GM12891 (cell line): Measurements from ENCODE around the gene HLA-DRA.
A peak's percentile ranks its signal among the peaks of the same experiment; 100 is the strongest.

ENCODE experiments used
- POLR2A ChIP-seq: IDR thresholded peaks from 2 replicates; pipeline ENCODE4 v1.6.1; 2011; ENCODE audit warnings: low read depth, low read length, control low read depth
- POLR2AphosphoS5 ChIP-seq: IDR thresholded peaks from 2 replicates; pipeline ENCODE4 v1.6.1; 2011; ENCODE audit warnings: low read depth, low read length, control low read depth
- SPI1 ChIP-seq: IDR thresholded peaks from 2 replicates; pipeline ENCODE4 v1.6.1; 2011; ENCODE audit warnings: low read depth, low read length, control low read depth

DNA sequence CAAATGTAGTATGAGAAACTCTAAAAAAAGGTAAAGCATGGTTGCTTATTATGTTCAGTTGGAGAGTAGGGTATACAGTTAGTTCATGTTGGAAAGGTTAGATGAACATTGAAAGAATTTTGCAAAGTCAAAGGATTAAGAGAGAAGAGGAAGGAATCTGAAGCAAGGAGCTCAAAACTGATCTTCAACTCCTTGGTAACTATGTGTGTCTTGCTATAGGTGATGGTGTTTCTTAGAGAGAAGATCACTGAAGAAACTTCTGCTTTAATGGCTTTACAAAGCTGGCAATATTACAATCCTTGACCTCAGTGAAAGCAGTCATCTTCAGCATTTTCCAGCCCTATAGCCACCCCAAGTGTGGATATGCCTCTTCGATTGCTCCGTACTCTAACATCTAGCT, 4.7 kb downstream of the HLA-DRA start:
- no peak for TF ChIP-seq SPI1
- TF ChIP-seq POLR2A = peak; percentile 72; the same call in 1 of the 2 replicates
- peak; percentile 69; the same call in 1 of the 2 replicates for TF ChIP-seq POLR2AphosphoS5
